H1 (cell line): ENCODE data around the gene SPINK7. TPM values are rescaled to one million over a fixed set of nuclear protein-coding genes. Genes with fewer than 3 reads are reported as not detected.

Source experiments
- CTCF ChIA-PET: fragments of 300-600 bp; sonication (Branson Sonifier 250); formaldehyde crosslinking; loops from one replicate; lab custom pipeline; 2021; ENCODE audit not compliant: partially characterized antibody; lab: Charles Lee
- POLR2A ChIA-PET: fragments of 300-600 bp; sonication (Branson Sonifier 250); formaldehyde crosslinking; loops from one replicate; lab custom pipeline; 2021; ENCODE audit warnings: inconsistent platforms; ENCODE audit not compliant: partially characterized antibody; lab: Charles Lee
- DNase-seq, 2 experiments: peaks; one replicate each; pipeline versions ENCODE4 v3.0.0 to v3.0.0-alpha.2; 2010 to 2022; ENCODE audit warnings: low spot score in 2 of 2, low read depth in 1 of 2, mixed read lengths in 1 of 2
- FAIRE-seq: peaks from 2 replicates; lab custom pipeline; 2011; peaks lifted over from hg19 to GRCh38; lab: Jason Lieb, UNC
- H2AFZ ChIP-seq: 2 replicates; pipeline ENCODE4 v1.8.1; 2012; ENCODE audit warnings: low read length, inconsistent platforms
- H2AK5ac ChIP-seq: 2 replicates; pipeline ENCODE4 v1.6.1; 2013; ENCODE audit warnings: low read depth, low read length
- H2BK120ac ChIP-seq: replicated peaks from 2 replicates; pipeline ENCODE3; 2013; ENCODE audit warnings: low read depth, low read length, inconsistent platforms
- H2BK12ac ChIP-seq: 2 replicates; pipeline ENCODE4 v1.6.1; 2013; ENCODE audit warnings: low read depth, low read length
- H2BK15ac ChIP-seq: 2 replicates; pipeline ENCODE4 v1.6.1; 2013; ENCODE audit warnings: low read length
- H2BK20ac ChIP-seq: 2 replicates; pipeline ENCODE4 v1.6.1; 2013; ENCODE audit warnings: low read length
- H2BK5ac ChIP-seq: 2 replicates; pipeline ENCODE4 v1.6.1; 2013; ENCODE audit warnings: low read depth, low read length
- H3K14ac ChIP-seq: 2 replicates; pipeline ENCODE4 v1.6.1; 2013; ENCODE audit warnings: inconsistent platforms; ENCODE audit not compliant: insufficient read length
- H3K18ac ChIP-seq: 2 replicates; pipeline ENCODE4 v1.6.1; 2013; ENCODE audit warnings: low read length; ENCODE audit errors: extremely low read depth
- H3K23ac ChIP-seq: 2 replicates; pipeline ENCODE4 v1.6.1; 2013; ENCODE audit warnings: inconsistent platforms; ENCODE audit not compliant: insufficient read length
- H3K23me2 ChIP-seq: 2 replicates; pipeline ENCODE4 v1.6.1; 2013; ENCODE audit warnings: low read depth, low read length
- H3K27ac ChIP-seq: 2 replicates; pipeline ENCODE4 v1.6.1; 2011; ENCODE audit warnings: low read depth, low read length, inconsistent platforms
- H3K27me3 ChIP-seq, 4 experiments: replicated peaks in 1 of 4; 1 replicate in 1 of 4; 2 replicates in 3 of 4; pipeline versions ENCODE4 v1.6.1 to v1.8.1; 2011 to 2013; ENCODE audit warnings: low read length in 3 of 4, mild to moderate bottlenecking in 3 of 4, inconsistent platforms in 2 of 4, mixed read lengths in 2 of 4, moderate library complexity in 1 of 4; ENCODE audit not compliant: control insufficient read depth in 3 of 4, insufficient read depth in 3 of 4; ENCODE audit errors: extremely low read depth in 1 of 4
- H3K36me3 ChIP-seq, 4 experiments: 2 replicates each; pipeline versions ENCODE4 v1.6.1 to v1.8.1; 2011 to 2013; ENCODE audit warnings: mild to moderate bottlenecking in 4 of 4, low read length in 3 of 4, moderate library complexity in 2 of 4, control low read depth in 1 of 4, inconsistent platforms in 1 of 4; ENCODE audit not compliant: insufficient read depth in 4 of 4, control insufficient read depth in 2 of 4
- H3K4ac ChIP-seq: replicated peaks from 2 replicates; pipeline ENCODE3; 2013; ENCODE audit warnings: low read length, low read depth, mixed read lengths, inconsistent platforms; ENCODE audit not compliant: insufficient read length
- H3K4me1 ChIP-seq, 4 experiments: replicated peaks in 1 of 4; 1 replicate in 1 of 4; 2 replicates in 3 of 4; pipeline versions ENCODE4 v1.6.1 to v1.8.1; 2011 to 2013; ENCODE audit warnings: low read length in 3 of 4, inconsistent platforms in 2 of 4, mixed read lengths in 1 of 4; ENCODE audit not compliant: insufficient read depth in 4 of 4, control insufficient read depth in 3 of 4
- H3K4me2 ChIP-seq, 2 experiments: 2 replicates each; pipeline versions ENCODE4 v1.6.1 to v1.8.1; 2011 to 2013; ENCODE audit warnings: low read depth in 2 of 2, low read length in 2 of 2, control low read depth in 1 of 2, inconsistent platforms in 1 of 2, mild to moderate bottlenecking in 1 of 2; ENCODE audit not compliant: insufficient read depth in 1 of 2
- H3K4me3 ChIP-seq, 4 experiments: fragments of 200-600, 300-600 bp in 1 of 4; sonication (generic), shearing (Covaris generic), sonication (Bioruptor Twin) in 1 of 4; 2 replicates each; pipeline versions ENCODE4 v1.5.1 to v1.8.1; 2011 to 2016; ENCODE audit warnings: low read length in 4 of 4, low read depth in 3 of 4, control low read depth in 2 of 4, inconsistent platforms in 2 of 4, mild to moderate bottlenecking in 2 of 4, mixed read lengths in 1 of 4, moderate library complexity in 1 of 4; ENCODE audit not compliant: insufficient read depth in 2 of 4; ENCODE audit errors: extremely low read depth in 1 of 4
- H3K56ac ChIP-seq: replicated peaks from 2 replicates; pipeline ENCODE3; 2013; ENCODE audit warnings: low read depth, mild to moderate bottlenecking, mixed read lengths, low read length, inconsistent platforms; ENCODE audit not compliant: insufficient read length
- H3K79me1 ChIP-seq: 2 replicates; pipeline ENCODE4 v1.6.1; 2013; ENCODE audit warnings: low read depth, low read length, control low read depth
- H3K79me2 ChIP-seq, 2 experiments: 2 replicates each; pipeline versions ENCODE4 v1.6.1 to v1.8.1; 2012 to 2013; ENCODE audit warnings: low read length in 2 of 2, mild to moderate bottlenecking in 2 of 2, inconsistent platforms in 1 of 2; ENCODE audit not compliant: insufficient read depth in 2 of 2, control insufficient read depth in 1 of 2
- H3K9ac ChIP-seq, 4 experiments: replicated peaks in 1 of 4; 1 replicate in 1 of 4; 2 replicates in 3 of 4; pipeline versions ENCODE4 v1.6.1 to v1.8.1; 2011 to 2013; ENCODE audit warnings: low read depth in 3 of 4, low read length in 3 of 4, control low read depth in 2 of 4, mild to moderate bottlenecking in 2 of 4, moderate library complexity in 2 of 4, inconsistent platforms in 1 of 4; ENCODE audit errors: extremely low read depth in 1 of 4
- H3K9me3 ChIP-seq, 2 experiments: 2 replicates each; pipeline versions ENCODE4 v1.6.1 to v1.8.1; 2012 to 2013; ENCODE audit warnings: mild to moderate bottlenecking in 2 of 2, moderate library complexity in 2 of 2, control low read depth in 1 of 2, inconsistent platforms in 1 of 2, low read depth in 1 of 2, low read length in 1 of 2, mixed read lengths in 1 of 2; ENCODE audit not compliant: insufficient read depth in 2 of 2
- H4K20me1 ChIP-seq, 2 experiments: replicated peaks in 1 of 2; 2 replicates each; pipeline versions ENCODE3 to v1.8.1; 2011 to 2013; ENCODE audit warnings: inconsistent platforms in 2 of 2, low read length in 2 of 2, mild to moderate bottlenecking in 1 of 2; ENCODE audit not compliant: insufficient read depth in 2 of 2, control insufficient read depth in 1 of 2
- H4K5ac ChIP-seq: 2 replicates; pipeline ENCODE4 v1.6.1; 2013; ENCODE audit warnings: low read length, low read depth, mixed read lengths, inconsistent platforms; ENCODE audit not compliant: insufficient read length
- H4K8ac ChIP-seq: 2 replicates; pipeline ENCODE4 v1.8.0; 2013; ENCODE audit warnings: mild to moderate bottlenecking, moderate library complexity, low read length, inconsistent platforms; ENCODE audit not compliant: insufficient read depth; ENCODE audit errors: extremely low read depth
- H4K91ac ChIP-seq: replicated peaks from 2 replicates; pipeline ENCODE3; 2013; ENCODE audit warnings: low read length, mixed read lengths, inconsistent platforms; ENCODE audit not compliant: insufficient read length
- ASH2L ChIP-seq: fragments of 200-600, 300-600 bp; sonication (generic); IDR thresholded peaks from one replicate; pipeline ENCODE4 v1.7.1; 2017; ENCODE audit warnings: low read length
- ATF2 ChIP-seq: IDR thresholded peaks from 2 replicates; pipeline ENCODE4 v1.6.1; 2012; ENCODE audit warnings: low read length, inconsistent platforms
- BRCA1 ChIP-seq: IDR thresholded peaks from 2 replicates; pipeline ENCODE4 v1.6.1; 2012; ENCODE audit warnings: low read depth, low read length, improper control_type of control experiment
- CBX8 ChIP-seq: fragments of 300-800, 300-1000 bp; sonication (generic); IDR thresholded peaks from 2 replicates; pipeline ENCODE4 v1.7.1; 2016; ENCODE audit warnings: low read depth, low read length, borderline replicate concordance
- CTBP2 ChIP-seq: IDR thresholded peaks from 2 replicates; pipeline ENCODE4 v1.7.0; 2011; ENCODE audit warnings: borderline replicate concordance, mild to moderate bottlenecking, moderate library complexity, mixed read lengths, low read length; ENCODE audit not compliant: insufficient read depth, insufficient read length
- EP300 ChIP-seq, 2 experiments: IDR thresholded peaks; 1 replicate in 1 of 2; 2 replicates in 1 of 2; pipeline ENCODE4 v1.6.1; 2011 to 2012; ENCODE audit warnings: low read depth in 2 of 2, low read length in 2 of 2, mild to moderate bottlenecking in 2 of 2, borderline replicate concordance in 1 of 2, inconsistent platforms in 1 of 2, moderate library complexity in 1 of 2
- EZH2 ChIP-seq: fragments of 200-600 bp; sonication (generic); IDR thresholded peaks from 2 replicates; pipeline ENCODE4 v1.7.1; 2012; ENCODE audit warnings: low read depth, mild to moderate bottlenecking, moderate library complexity, low read length, inconsistent platforms; ENCODE audit not compliant: severe bottlenecking
- PHF8 ChIP-seq: fragments of 200-600 bp; sonication (generic); conservative IDR thresholded peaks from 2 replicates; pipeline ENCODE4 v1.7.1; 2012; ENCODE audit warnings: low read depth, mild to moderate bottlenecking, inconsistent platforms, low read length, moderate library complexity
- POU5F1 ChIP-seq: IDR thresholded peaks from 2 replicates; pipeline ENCODE4 v1.6.1; 2011; ENCODE audit warnings: low read depth, mild to moderate bottlenecking, low read length, moderate library complexity
- RAD21 ChIP-seq, 2 experiments: IDR thresholded peaks in 1 of 2; conservative IDR thresholded peaks in 1 of 2; 2 replicates each; pipeline ENCODE4 v1.6.1; 2011; ENCODE audit warnings: low read depth in 2 of 2, low read length in 2 of 2, improper control_type of control experiment in 1 of 2, inconsistent platforms in 1 of 2, mild to moderate bottlenecking in 1 of 2, moderate library complexity in 1 of 2
- TCF12 ChIP-seq: IDR thresholded peaks from 2 replicates; pipeline ENCODE4 v1.6.1; 2011; ENCODE audit warnings: low read depth, mild to moderate bottlenecking, low read length
- WGBS, 2 experiments: shearing (Covaris generic) in 1 of 2; methylation state at CpG; one replicate each; pipeline versions ENCODE4 v1.1.6 to v1.1.7; 2013 to 2015; ENCODE audit warnings: low lambda C conversion rate in 2 of 2, mixed read lengths in 2 of 2, inconsistent platforms in 1 of 2, low coverage in 1 of 2, missing lambda C conversion rate in 1 of 2; ENCODE audit not compliant: insufficient replicate concordance in 2 of 2, insufficient coverage in 1 of 2, insufficient read length in 1 of 2; ENCODE audit errors: extremely low coverage in 1 of 2, missing lambda C conversion rate in 1 of 2; 5-methylcytosine and 5-hydroxymethylcytosine counted together
- polyA plus RNA-seq, 7 experiments: library from polyadenylated mRNA; depleted of rRNA in 3 of 7; stranded (reverse) in 5 of 7; unstranded in 2 of 7; fragments of >200 nt in 5 of 7; fragments of 200-250 nt in 2 of 7; gene quantifications; 1 replicate in 5 of 7; 2 replicates in 1 of 7; 4 replicates in 1 of 7; pipeline versions ENCODE4 v1.2.1 to v1.2.3, GENCODE V29; 2011 to 2013; ENCODE audit warnings: missing spikeins in 2 of 7, mixed read lengths in 2 of 7
- total RNA-seq: library from RNA; stranded (reverse); fragmentation: NEBNext Ultra II Directional; extraction: Animal tissue kit (Norgen Biotek cat#: 25700); gene quantifications from 2 replicates; pipeline ENCODE4 v1.2.1, GENCODE V29; 2021

The SPINK7 gene
- total and polyA plus RNA-seq, 2 of the 8 experiments (the other 6 are each of a cell fraction or from before 2014, with no cell fraction given): not detected

GRCh38 chr5:148347706-148348105, 35.5 kb downstream of the SPINK7 start:
- Histone ChIP-seq H2BK12ac (no peak overlapping the region), H2BK20ac (no peak overlapping the region), H4K8ac (no peak overlapping the region), H3K4me1 (peaks cover 0 to 3% (median 0%) of the 10 kb centered on the region in 4 experiments; a peak in 1 of 7 replicates), H2BK5ac (no peak overlapping the region), H3K9ac (no peak overlapping the region), H2BK120ac (no peak overlapping the region), H3K9me3 (no peaks in the 10 kb centered on the region), H4K5ac (no peak overlapping the region), H3K18ac (no peak overlapping the region), H3K23ac (no peak overlapping the region), H2AK5ac (no peak overlapping the region), H4K20me1 (no peaks in the 10 kb centered on the region), H2BK15ac (no peak overlapping the region), H3K36me3 (no peaks in the 10 kb centered on the region), H3K4me3 (no peak overlapping the region), H3K27ac (no peak overlapping the region), H3K4ac (no peak overlapping the region), H3K4me2 (no peak overlapping the region), H4K91ac (no peak overlapping the region), H2AFZ (no peak overlapping the region), H3K79me1 (no peaks in the 10 kb centered on the region), H3K79me2 (no peaks in the 10 kb centered on the region), H3K27me3 (no peaks in the 10 kb centered on the region), H3K23me2 (no peaks in the 10 kb centered on the region), H3K14ac (no peak overlapping the region), H3K56ac (no peak overlapping the region)
- no peak for DNase-seq
- 88% methylated on average over 1 of the region's 1 CpG; no CpG with 5 or more reads in 1 of the 2 experiments for WGBS, 2 experiments
- ChIA-PET POLR2A (no interaction called here), CTCF (interaction anchor here (0.8 to 0.9 kb wide), 2 partner anchors 41 to 87 kb away, joined by 3 read pairs; no protein-coding TSS in a partner anchor)
- FAIRE-seq: no peak
- no peak for TF ChIP-seq EP300 (IDR thresholded peaks at IDR 0.05; ENCODE audit: borderline replicate concordance in 1 of 2, low read depth in 2 of 2, low read length in 2 of 2)
- no peak for TF ChIP-seq EZH2
- no peak for TF ChIP-seq ATF2
- no peak for TF ChIP-seq CBX8
- TF ChIP-seq PHF8: no peak
- TF ChIP-seq ASH2L: no peak
- no peak for TF ChIP-seq RAD21 (IDR thresholded peaks at IDR 0.05 in 1 of 2, conservative IDR thresholded peaks at IDR 0.05 in 1 of 2; ENCODE audit: low read depth in 2 of 2, low read length in 2 of 2)
- no peak for TF ChIP-seq CTBP2
- TF ChIP-seq BRCA1: no peak
- TF ChIP-seq TCF12: no peak
- no peak for TF ChIP-seq POU5F1
